K562 (cell line): ENCODE measurements around the gene ZFAND2A. TPM values are rescaled to one million over a fixed set of nuclear protein-coding genes. Genes with fewer than 3 reads are reported as not detected.

ENCODE experiments used
- ATAC-seq: fragments of 200-7000 bp; cut with Tn5 transposase; 3 replicates; pipeline ENCODE4 v1.9.1; 2020; ENCODE audit warnings: moderate library complexity
- BruUV-seq: library from RNA; stranded (reverse); fragments of 400-500 nt; replicated peaks from 2 replicates; lab custom pipeline; 2021; lab: Mats Ljungman, UMichigan
- CTCF ChIA-PET: fragments of 300-600 bp; formaldehyde crosslinking; extraction: SDS; loops from one replicate; lab custom pipeline; 2021; ENCODE audit warnings: low intra/inter-chr PET ratio; lab: Yijun Ruan, JAX
- POLR2A ChIA-PET: fragments of 300-600, 350-650 bp; sonication (Branson Sonifier 250); formaldehyde crosslinking; extraction: SDS; loops from one replicate; lab custom pipeline; 2021; ENCODE audit warnings: antibody characterized with exemption, inconsistent platforms; lab: Yijun Ruan, JAX
- DNase-seq, 4 experiments: peaks; one replicate each; pipeline versions ENCODE4 v3.0.0 to v3.0.0-alpha.2; 2011 to 2018; ENCODE audit warnings: low spot score in 3 of 4, mixed read lengths in 3 of 4; ENCODE audit errors: extremely low read depth in 1 of 4
- FAIRE-seq: peaks from 2 replicates; lab custom pipeline; 2011; peaks lifted over from hg19 to GRCh38; lab: Jason Lieb, UNC
- H2AFZ ChIP-seq: 2 replicates; pipeline ENCODE4 v1.6.0; 2011; ENCODE audit warnings: low read depth, low read length, control low read depth, inconsistent platforms
- H3K27ac ChIP-seq: fragments of 200-600 bp; 3 replicates; pipeline ENCODE4 v1.8.0; 2011; ENCODE audit warnings: low read depth, mild to moderate bottlenecking, control low read depth, inconsistent platforms, low read length, moderate library complexity, mixed read lengths; ENCODE audit errors: extremely low read depth
- H3K27me3 ChIP-seq, 2 experiments: fragments of 300-600 bp in 1 of 2; 2 replicates in 1 of 2; 3 replicates in 1 of 2; pipeline versions ENCODE4 v1.6.0 to v1.8.0; 2011; ENCODE audit warnings: inconsistent platforms in 2 of 2, low read length in 2 of 2, mild to moderate bottlenecking in 1 of 2, mixed read lengths in 1 of 2, moderate library complexity in 1 of 2; ENCODE audit not compliant: control insufficient read depth in 2 of 2, insufficient read depth in 2 of 2
- H3K36me3 ChIP-seq: fragments of 300-600 bp; 3 replicates; pipeline ENCODE4 v1.8.0; 2011; ENCODE audit warnings: mild to moderate bottlenecking, low read length, inconsistent platforms; ENCODE audit not compliant: control insufficient read depth, insufficient read depth
- H3K4me1 ChIP-seq, 2 experiments: fragments of 200-600 bp in 1 of 2; replicated peaks in 1 of 2; 2 replicates in 1 of 2; 3 replicates in 1 of 2; pipeline versions ENCODE4 v1.5.1 to v1.8.0; 2011; ENCODE audit warnings: inconsistent platforms in 2 of 2, low read length in 2 of 2, mild to moderate bottlenecking in 1 of 2, mixed read lengths in 1 of 2, moderate library complexity in 1 of 2; ENCODE audit not compliant: control insufficient read depth in 2 of 2, insufficient read depth in 2 of 2
- H3K4me2 ChIP-seq: 2 replicates; pipeline ENCODE4 v1.6.1; 2011; ENCODE audit warnings: low read length, control low read depth, inconsistent platforms, mixed read lengths; ENCODE audit not compliant: insufficient read depth
- H3K4me3 ChIP-seq: fragments of 200-600 bp; sonication (generic), shearing (Covaris generic); 2 replicates; pipeline ENCODE4 v1.5.1; 2016; ENCODE audit warnings: control low read depth, inconsistent platforms
- H3K79me2 ChIP-seq: fragments of 200-600 bp; 3 replicates; pipeline ENCODE4 v1.8.0; 2011; ENCODE audit warnings: low read length, inconsistent platforms; ENCODE audit not compliant: control insufficient read depth, insufficient read depth
- H3K9ac ChIP-seq, 2 experiments: 2 replicates each; pipeline versions ENCODE4 v1.6.0 to v1.6.1; 2011; ENCODE audit warnings: low read depth in 2 of 2, low read length in 2 of 2, control low read depth in 1 of 2, inconsistent platforms in 1 of 2, mild to moderate bottlenecking in 1 of 2, mixed read lengths in 1 of 2; ENCODE audit not compliant: insufficient read depth in 1 of 2
- H3K9me1 ChIP-seq: one replicate; pipeline ENCODE4 v1.6.0; 2011; ENCODE audit warnings: inconsistent platforms, mild to moderate bottlenecking, low read length, moderate library complexity; ENCODE audit not compliant: control insufficient read depth, insufficient read depth
- H3K9me3 ChIP-seq: replicated peaks from 2 replicates; pipeline ENCODE4 v1.5.1; 2011; ENCODE audit warnings: low read depth, low read length, inconsistent platforms; ENCODE audit not compliant: control insufficient read depth, insufficient read depth
- H4K20me1 ChIP-seq: replicated peaks from 2 replicates; pipeline ENCODE4 v1.6.1; 2011; ENCODE audit warnings: low read length, inconsistent platforms, mixed read lengths; ENCODE audit not compliant: control insufficient read depth, insufficient read depth
- C11orf30 ChIP-seq: fragments of 450-650 bp; IDR thresholded peaks from 2 replicates; pipeline ENCODE4 v1.6.1; 2016; ENCODE audit warnings: low read depth, mild to moderate bottlenecking
- CBFA2T2 ChIP-seq: fragments of 450-650 bp; conservative IDR thresholded peaks from 2 replicates; pipeline ENCODE4 v1.6.1; 2017; ENCODE audit warnings: mild to moderate bottlenecking
- CHD1 ChIP-seq: fragments of 200-600 bp; sonication (generic); IDR thresholded peaks from one replicate; pipeline ENCODE4 v1.6.1; 2012; ENCODE audit warnings: mild to moderate bottlenecking, moderate library complexity, low read length, inconsistent platforms
- ELF2 ChIP-seq: fragments of 250-450 bp; sonication (Bioruptor Pico); IDR thresholded peaks from 2 replicates; pipeline ENCODE4 v1.5.0; 2021; ENCODE audit warnings: mild to moderate bottlenecking
- EZH2 ChIP-seq: IDR thresholded peaks from 2 replicates; pipeline ENCODE4 v1.6.1; 2012; ENCODE audit warnings: low read depth, mild to moderate bottlenecking, inconsistent platforms, low read length, borderline replicate concordance
- GATAD2B ChIP-seq: fragments of 450-650 bp; IDR thresholded peaks from 2 replicates; pipeline ENCODE4 v1.6.1; 2017; ENCODE audit warnings: mild to moderate bottlenecking, borderline replicate concordance
- HNRNPH1 ChIP-seq: fragments of 200-400 bp; formaldehyde crosslinking; optimal IDR thresholded peaks from 2 replicates; pipeline ENCODE3; 2017; ENCODE audit warnings: low read depth, mild to moderate bottlenecking, low read length, moderate library complexity
- JUND ChIP-seq, 2 experiments: IDR thresholded peaks; 2 replicates in 1 of 2; 3 replicates in 1 of 2; pipeline ENCODE4 v1.6.1; 2011; ENCODE audit warnings: borderline replicate concordance in 2 of 2, low read depth in 2 of 2, low read length in 2 of 2, improper control_type of control experiment in 1 of 2, missing biosample characterization in 1 of 2, missing genetic modification characterization in 1 of 2, missing genetic modification reagents in 1 of 2
- KDM4B ChIP-seq, 2 experiments: fragments of 450-650 bp in 1 of 2; sonication (generic) in 1 of 2; IDR thresholded peaks; 2 replicates each; pipeline ENCODE4 v1.6.1; 2016 to 2017; ENCODE audit warnings: borderline replicate concordance in 2 of 2, antibody characterized with exemption in 1 of 2, low read depth in 1 of 2, mild to moderate bottlenecking in 1 of 2
- PTTG1 ChIP-seq: fragments of 450-650 bp; IDR thresholded peaks from 2 replicates; pipeline ENCODE4 v1.6.1; 2016; ENCODE audit warnings: low read depth, mild to moderate bottlenecking, missing genetic modification characterization, missing compliant biosample characterization
- RHOXF2B ChIP-seq: fragments of 250-450 bp; sonication (Bioruptor Pico); conservative IDR thresholded peaks from 2 replicates; pipeline ENCODE4 v1.5.1; 2021
- SIN3B ChIP-seq: fragments of 450-650 bp; IDR thresholded peaks from 2 replicates; pipeline ENCODE4 v1.6.1; 2017; ENCODE audit warnings: low read depth, mild to moderate bottlenecking, moderate library complexity
- SNRNP70 ChIP-seq: fragments of 200-400 bp; formaldehyde crosslinking; optimal IDR thresholded peaks from 2 replicates; pipeline ENCODE3; 2017; ENCODE audit warnings: low read depth, low read length
- TCF7L2 ChIP-seq: fragments of 150-350 bp; IDR thresholded peaks from 2 replicates; pipeline ENCODE4 v1.6.1; 2016; ENCODE audit warnings: low read depth, mild to moderate bottlenecking, low read length, moderate library complexity
- ZBTB8A ChIP-seq: fragments of 450-650 bp; IDR thresholded peaks from 2 replicates; pipeline ENCODE4 v1.6.1; 2018; ENCODE audit warnings: mild to moderate bottlenecking, moderate library complexity; ENCODE audit not compliant: partially characterized antibody
- ZNF184 ChIP-seq: sonication (generic); formaldehyde crosslinking; IDR thresholded peaks from 2 replicates; pipeline ENCODE4 v1.5.0; 2020; ENCODE audit warnings: missing genetic modification reagents
- ZNF445 ChIP-seq: fragments of 250-450 bp; sonication (Bioruptor Pico); IDR thresholded peaks from 2 replicates; pipeline ENCODE4 v1.4.0; 2020; ENCODE audit warnings: low read depth, mild to moderate bottlenecking, moderate library complexity
- WGBS: fragments of 100-300 bp; shearing (Covaris generic); methylation state at CpG from one replicate; pipeline ENCODE4 v1.1.6; 2016; ENCODE audit warnings: low coverage, mixed read lengths; ENCODE audit not compliant: insufficient coverage; ENCODE audit errors: missing lambda C conversion rate; 5-methylcytosine and 5-hydroxymethylcytosine counted together
- in situ Hi-C: fragments of 300-500 bp; cut with MboI; formaldehyde crosslinking; loops from 4 replicates; pipeline ENCODE4 v1.15.0; 2018; ENCODE audit warnings: inconsistent platforms, mixed read lengths
- intact Hi-C: fragments of 100-400 bp; cut with micrococcal nuclease; formaldehyde crosslinking; loops from 2 replicates; pipeline ENCODE4 v1.14.2; 2022
- polyA plus RNA-seq, 8 experiments: library from polyadenylated mRNA; depleted of rRNA in 4 of 8; stranded (reverse) in 5 of 8; unstranded in 3 of 8; fragments of >200 nt; fragmentation: Nextera tagmentation in 2 of 8; fragmentation: Illumina TruSeq in 1 of 8; extraction: Ambion mirVana in 2 of 8; extraction: Trizol in 1 of 8; gene quantifications; 2 replicates each; pipeline versions ENCODE4 v1.2.1 to v1.2.3, GENCODE V29; 2011 to 2014; ENCODE audit warnings: inconsistent platforms in 1 of 8, missing spikeins in 1 of 8
- total RNA-seq, 7 experiments: library from RNA; depleted of rRNA in 6 of 7; stranded (reverse); fragments of >200 nt in 6 of 7; fragmentation: Illumina TruSeq in 2 of 7; extraction: Trizol in 2 of 7; gene quantifications; 2 replicates each; pipeline versions ENCODE4 v1.2.1 to v1.2.3, GENCODE V29; 2011 to 2021; ENCODE audit warnings: low replicate concordance in 1 of 7
- TF ChIP-seq, protein P1 (sequence below): sonication (generic); formaldehyde crosslinking; IDR thresholded peaks from 2 replicates; pipeline ENCODE4 v1.4.0; 2020; ENCODE audit warnings: mild to moderate bottlenecking, missing genetic modification reagents
- TF ChIP-seq, protein P2 (sequence below): fragments of 250-450 bp; sonication (Bioruptor Pico); IDR thresholded peaks from 2 replicates; pipeline ENCODE4 v1.5.0; 2021; ENCODE audit warnings: mild to moderate bottlenecking, borderline replicate concordance

Gene ZFAND2A
- total and polyA plus RNA-seq, 9 of the 15 experiments (the other 6 are each of a cell fraction or from before 2014, with no cell fraction given) = 16.8 to 56.8 (median 26.1) TPM

DNA sequence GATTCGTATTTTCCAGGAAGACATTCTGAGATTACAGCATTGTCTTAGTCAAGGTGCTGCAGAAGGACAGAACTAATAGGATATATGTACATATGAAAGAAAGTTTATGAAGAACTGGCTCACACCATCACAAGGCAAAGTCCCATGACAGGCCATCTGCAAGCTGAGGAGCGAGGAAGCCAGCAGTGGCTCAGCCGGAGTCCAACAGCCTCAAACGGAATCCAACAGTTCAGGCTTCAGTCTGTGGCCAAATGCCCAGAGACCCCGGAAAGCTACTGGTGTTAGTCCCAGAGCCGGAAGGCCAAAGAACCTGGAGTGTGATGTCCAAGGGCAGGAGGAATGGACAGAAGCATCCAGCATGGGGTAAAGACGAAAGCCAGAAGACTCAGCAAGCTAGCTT lies 4.4 kb upstream of the ZFAND2A start:
- no peak overlapping the region for H3K4me2 ChIP-seq
- in situ Hi-C loops (loop anchor here (25.0 kb wide), 1 partner anchor 177 kb away; the partner anchor contains the start of genes COX19 and CYP2W1), intact Hi-C loops (no loop called here)
- TF ChIP-seq JUND (IDR thresholded peaks at IDR 0.05; ENCODE audit: borderline replicate concordance, low read depth, low read length) (no peak), JUND (tag; IDR thresholded peaks at IDR 0.05; ENCODE audit: borderline replicate concordance, low read depth, low read length) (no peak), ZNF445 (CRISPR knock-in tag) (no peak), CHD1 (no peak), CBFA2T2 (no peak), ZNF184 (CRISPR knock-in tag) (no peak), GATAD2B (no peak), ELF2 (CRISPR knock-in tag) (no peak), SNRNP70 (no peak), C11orf30 (no peak), KDM4B (IDR thresholded peaks at IDR 0.05; ENCODE audit: borderline replicate concordance in 2 of 2, low read depth in 1 of 2) (no peak), SIN3B (no peak), ZBTB8A (no peak), PTTG1 (tag) (no peak), RHOXF2B (CRISPR knock-in tag) (no peak), HNRNPH1 (no peak), TCF7L2 (no peak), EZH2 (no peak)
- TF ChIP-seq, protein P1, sequence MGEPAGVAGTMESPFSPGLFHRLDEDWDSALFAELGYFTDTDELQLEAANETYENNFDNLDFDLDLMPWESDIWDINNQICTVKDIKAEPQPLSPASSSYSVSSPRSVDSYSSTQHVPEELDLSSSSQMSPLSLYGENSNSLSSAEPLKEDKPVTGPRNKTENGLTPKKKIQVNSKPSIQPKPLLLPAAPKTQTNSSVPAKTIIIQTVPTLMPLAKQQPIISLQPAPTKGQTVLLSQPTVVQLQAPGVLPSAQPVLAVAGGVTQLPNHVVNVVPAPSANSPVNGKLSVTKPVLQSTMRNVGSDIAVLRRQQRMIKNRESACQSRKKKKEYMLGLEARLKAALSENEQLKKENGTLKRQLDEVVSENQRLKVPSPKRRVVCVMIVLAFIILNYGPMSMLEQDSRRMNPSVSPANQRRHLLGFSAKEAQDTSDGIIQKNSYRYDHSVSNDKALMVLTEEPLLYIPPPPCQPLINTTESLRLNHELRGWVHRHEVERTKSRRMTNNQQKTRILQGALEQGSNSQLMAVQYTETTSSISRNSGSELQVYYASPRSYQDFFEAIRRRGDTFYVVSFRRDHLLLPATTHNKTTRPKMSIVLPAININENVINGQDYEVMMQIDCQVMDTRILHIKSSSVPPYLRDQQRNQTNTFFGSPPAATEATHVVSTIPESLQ (CRISPR knock-in tag) = no peak
- TF ChIP-seq, protein P2, sequence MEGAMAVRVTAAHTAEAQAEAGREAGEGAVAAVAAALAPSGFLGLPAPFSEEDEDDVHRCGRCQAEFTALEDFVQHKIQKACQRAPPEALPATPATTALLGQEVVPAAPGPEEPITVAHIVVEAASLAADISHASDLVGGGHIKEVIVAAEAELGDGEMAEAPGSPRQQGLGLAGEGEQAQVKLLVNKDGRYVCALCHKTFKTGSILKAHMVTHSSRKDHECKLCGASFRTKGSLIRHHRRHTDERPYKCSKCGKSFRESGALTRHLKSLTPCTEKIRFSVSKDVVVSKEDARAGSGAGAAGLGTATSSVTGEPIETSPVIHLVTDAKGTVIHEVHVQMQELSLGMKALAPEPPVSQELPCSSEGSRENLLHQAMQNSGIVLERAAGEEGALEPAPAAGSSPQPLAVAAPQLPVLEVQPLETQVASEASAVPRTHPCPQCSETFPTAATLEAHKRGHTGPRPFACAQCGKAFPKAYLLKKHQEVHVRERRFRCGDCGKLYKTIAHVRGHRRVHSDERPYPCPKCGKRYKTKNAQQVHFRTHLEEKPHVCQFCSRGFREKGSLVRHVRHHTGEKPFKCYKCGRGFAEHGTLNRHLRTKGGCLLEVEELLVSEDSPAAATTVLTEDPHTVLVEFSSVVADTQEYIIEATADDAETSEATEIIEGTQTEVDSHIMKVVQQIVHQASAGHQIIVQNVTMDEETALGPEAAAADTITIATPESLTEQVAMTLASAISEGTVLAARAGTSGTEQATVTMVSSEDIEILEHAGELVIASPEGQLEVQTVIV (CRISPR knock-in tag) = no peak
- H3K9ac ChIP-seq = no peak overlapping the region
- no peak overlapping the region for H3K4me3 ChIP-seq
- CTCF ChIA-PET = no interaction called here
- 72% methylated on average over 7 of the region's 7 CpGs for WGBS
- no peaks in the 10 kb centered on the region for H3K9me3 ChIP-seq
- FAIRE-seq (no peak), ATAC-seq (no peak), DNase-seq (no peak)
- peaks cover 16% of the 10 kb centered on the region for H3K79me2 ChIP-seq
- no peaks in the 10 kb centered on the region for H3K27me3 ChIP-seq
- H4K20me1 ChIP-seq = no peaks in the 10 kb centered on the region
- H3K27ac ChIP-seq = no peak overlapping the region
- BruUV-seq = no TSS peak
- H3K36me3 ChIP-seq = peaks cover 4% of the 10 kb centered on the region; the same call in 1 of the 3 replicates
- POLR2A ChIA-PET = no interaction called here
- no peak overlapping the region for H2AFZ ChIP-seq
- H3K4me1 ChIP-seq = peaks cover 0 to 17% of the 10 kb centered on the region in 2 experiments; a peak in 3 of 5 replicates
- no peaks in the 10 kb centered on the region for H3K9me1 ChIP-seq
